IMR-90 (cell line): ENCODE results near the gene TNFAIP8L1. TPM values are rescaled to one million over a fixed set of nuclear protein-coding genes. Genes with fewer than 3 reads are reported as not detected.

ENCODE experiments used
- ATAC-seq: fragments of 200-7000 bp; cut with Tn5 transposase; 2 replicates; pipeline ENCODE4 v1.9.1; 2020; ENCODE audit warnings: low read depth, mild to moderate bottlenecking, moderate library complexity
- BruUV-seq: library from RNA; stranded (reverse); fragments of 400-500 nt; replicated peaks from 2 replicates; lab custom pipeline; 2021; lab: Mats Ljungman, UMichigan
- CTCF ChIA-PET: fragments of 300-600 bp; formaldehyde crosslinking; extraction: SDS; loops from one replicate; lab custom pipeline; 2021; ENCODE audit warnings: antibody characterized with exemption; lab: Yijun Ruan, JAX
- POLR2A ChIA-PET: fragments of 300-600 bp; sonication (Branson Sonifier 250); formaldehyde crosslinking; loops from one replicate; lab custom pipeline; 2022; ENCODE audit warnings: antibody characterized with exemption; ENCODE audit not compliant: unreplicated experiment; lab: Charles Lee
- DNase-seq: peaks from one replicate; pipeline ENCODE4 v3.0.0; 2013
- H2AFZ ChIP-seq: replicated peaks from 2 replicates; pipeline ENCODE3; 2013; ENCODE audit warnings: low read length, mild to moderate bottlenecking; ENCODE audit not compliant: poor library complexity
- H2AK5ac ChIP-seq: 2 replicates; pipeline ENCODE4 v1.6.1; 2013; ENCODE audit warnings: low read depth, low read length, inconsistent platforms
- H2AK9ac ChIP-seq: replicated peaks from 2 replicates; pipeline ENCODE3; 2013; ENCODE audit warnings: mild to moderate bottlenecking, low read depth, low read length, moderate library complexity; ENCODE audit not compliant: poor library complexity
- H2BK120ac ChIP-seq: 2 replicates; pipeline ENCODE4 v1.6.1; 2013; ENCODE audit warnings: low read depth, low read length, inconsistent platforms
- H2BK15ac ChIP-seq: 3 replicates; pipeline ENCODE4 v1.6.1; 2013; ENCODE audit warnings: low read depth, low read length, inconsistent platforms
- H2BK20ac ChIP-seq: 2 replicates; pipeline ENCODE4 v1.6.1; 2013; ENCODE audit warnings: low read depth, mild to moderate bottlenecking, inconsistent platforms, low read length, moderate library complexity
- H2BK5ac ChIP-seq: 2 replicates; pipeline ENCODE4 v1.6.1; 2013; ENCODE audit warnings: mild to moderate bottlenecking, low read depth, low read length, inconsistent platforms; ENCODE audit not compliant: poor library complexity, severe bottlenecking
- H3K14ac ChIP-seq: replicated peaks from 2 replicates; pipeline ENCODE4 v1.6.1; 2013; ENCODE audit warnings: low read depth, low read length, inconsistent platforms
- H3K18ac ChIP-seq: 2 replicates; pipeline ENCODE4 v1.6.1; 2013; ENCODE audit warnings: low read depth, low read length, control low read depth
- H3K23ac ChIP-seq: 2 replicates; pipeline ENCODE4 v1.6.1; 2013; ENCODE audit warnings: low read depth, low read length, inconsistent platforms
- H3K27ac ChIP-seq: 2 replicates; pipeline ENCODE4 v1.5.1; 2013; ENCODE audit warnings: mild to moderate bottlenecking, control low read depth, low read length; ENCODE audit not compliant: insufficient read depth
- H3K27me3 ChIP-seq: 2 replicates; pipeline ENCODE4 v1.6.1; 2013; ENCODE audit warnings: low read length; ENCODE audit not compliant: control insufficient read depth, insufficient read depth
- H3K36me3 ChIP-seq: 2 replicates; pipeline ENCODE4 v1.6.1; 2013; ENCODE audit warnings: low read length, mixed read lengths; ENCODE audit not compliant: control insufficient read depth, insufficient read depth
- H3K4ac ChIP-seq: 2 replicates; pipeline ENCODE4 v1.6.1; 2013; ENCODE audit warnings: low read depth, low read length, inconsistent platforms
- H3K4me1 ChIP-seq: 2 replicates; pipeline ENCODE4 v1.6.1; 2013; ENCODE audit warnings: low read length, mixed read lengths; ENCODE audit not compliant: control insufficient read depth, insufficient read depth
- H3K4me2 ChIP-seq: 2 replicates; pipeline ENCODE4 v1.6.1; 2013; ENCODE audit warnings: low read depth, mild to moderate bottlenecking, control low read depth, low read length, moderate library complexity
- H3K4me3 ChIP-seq: 2 replicates; pipeline ENCODE4 v1.5.1; 2013; ENCODE audit warnings: low read depth, mild to moderate bottlenecking, control low read depth, low read length, moderate library complexity; ENCODE audit not compliant: insufficient read depth
- H3K56ac ChIP-seq: 2 replicates; pipeline ENCODE4 v1.6.1; 2013; ENCODE audit warnings: low read length, inconsistent platforms; ENCODE audit not compliant: insufficient read depth; ENCODE audit errors: extremely low read depth
- H3K79me1 ChIP-seq, 2 experiments: 2 replicates each; pipeline ENCODE4 v1.6.1; 2013; ENCODE audit warnings: low read length in 2 of 2, inconsistent platforms in 1 of 2, low read depth in 1 of 2
- H3K9ac ChIP-seq: 2 replicates; pipeline ENCODE4 v1.6.1; 2013; ENCODE audit warnings: low read depth, low read length, control low read depth
- H3K9me1 ChIP-seq: 2 replicates; pipeline ENCODE4 v1.6.1; 2013; ENCODE audit warnings: low read length, inconsistent platforms; ENCODE audit not compliant: insufficient read depth
- H3K9me3 ChIP-seq: 2 replicates; pipeline ENCODE4 v1.6.1; 2013; ENCODE audit warnings: low read length; ENCODE audit not compliant: control insufficient read depth, insufficient read depth
- H4K20me1 ChIP-seq: 2 replicates; pipeline ENCODE4 v1.6.1; 2013; ENCODE audit warnings: low read length, inconsistent platforms; ENCODE audit not compliant: insufficient read depth
- H4K5ac ChIP-seq: 2 replicates; pipeline ENCODE4 v1.6.1; 2013; ENCODE audit warnings: mild to moderate bottlenecking, low read depth, low read length, control low read depth
- H4K8ac ChIP-seq, 2 experiments: 2 replicates each; pipeline ENCODE4 v1.6.1; 2013; ENCODE audit warnings: low read depth in 2 of 2, low read length in 2 of 2, control low read depth in 1 of 2, inconsistent platforms in 1 of 2
- H4K91ac ChIP-seq: 2 replicates; pipeline ENCODE4 v1.6.1; 2013; ENCODE audit warnings: low read depth, low read length, inconsistent platforms; ENCODE audit not compliant: insufficient read depth
- BHLHE40 ChIP-seq: fragments of 150-350 bp; IDR thresholded peaks from 2 replicates; pipeline ENCODE4 v1.6.1; 2016; ENCODE audit warnings: mild to moderate bottlenecking, low read depth, low read length
- CEBPB ChIP-seq: IDR thresholded peaks from 2 replicates; pipeline ENCODE4 v1.6.1; 2012; ENCODE audit warnings: low read depth, low read length, improper control_type of control experiment
- whole genome bisulfite sequencing, 2 experiments: methylation state at CpG; one replicate each; pipeline versions ENCODE4 v1.1.5 to v1.1.7; 2013; ENCODE audit warnings: missing lambda C conversion rate in 2 of 2; ENCODE audit not compliant: insufficient read length in 1 of 2; ENCODE audit errors: extremely low coverage in 2 of 2; 5-methylcytosine and 5-hydroxymethylcytosine counted together
- dilution Hi-C: fragments of 300-500 bp; cut with HindIII; formaldehyde crosslinking; loops from one replicate; pipeline ENCODE4 v1.14.3; 2018; ENCODE audit warnings: low sequenced_read_pairs; ENCODE audit not compliant: unreplicated experiment
- in situ Hi-C: fragments of 300-500 bp; cut with MboI; formaldehyde crosslinking; loops from 3 replicates; pipeline ENCODE4 v1.14.3; 2019; ENCODE audit warnings: low sequenced_read_pairs, inconsistent platforms, mixed read lengths
- intact Hi-C: fragments of 100-400 bp; cut with micrococcal nuclease; formaldehyde crosslinking; loops from 2 replicates; pipeline ENCODE4 v1.10.0; 2022
- polyA plus RNA-seq, 3 experiments: library from polyadenylated mRNA; depleted of rRNA; stranded (reverse); fragments of >200 nt; gene quantifications; 2 replicates each; pipeline ENCODE4 v1.2.3, GENCODE V29; 2012; ENCODE audit warnings: low replicate concordance in 1 of 3
- total RNA-seq: library from RNA; depleted of rRNA; stranded (reverse); fragments of >200 nt; gene quantifications from 2 replicates; pipeline ENCODE4 v1.2.3, GENCODE V29; 2012
- TF ChIP-seq, protein P1 (sequence below): fragments of 150-350 bp; IDR thresholded peaks from 2 replicates; pipeline ENCODE4 v1.6.1; 2017; ENCODE audit warnings: mild to moderate bottlenecking, antibody characterized with exemption, low read length, low read depth
- TF ChIP-seq, protein P2 (sequence below): conservative IDR thresholded peaks from 2 replicates; pipeline ENCODE4 v1.5.1; 2012; ENCODE audit warnings: mild to moderate bottlenecking, low read depth, low read length, improper control_type of control experiment

TNFAIP8L1 gene
- total and polyA plus RNA-seq, 2 of the 4 experiments (the other 2 are of a cell fraction): 2.5 to 6.0 TPM

DNA sequence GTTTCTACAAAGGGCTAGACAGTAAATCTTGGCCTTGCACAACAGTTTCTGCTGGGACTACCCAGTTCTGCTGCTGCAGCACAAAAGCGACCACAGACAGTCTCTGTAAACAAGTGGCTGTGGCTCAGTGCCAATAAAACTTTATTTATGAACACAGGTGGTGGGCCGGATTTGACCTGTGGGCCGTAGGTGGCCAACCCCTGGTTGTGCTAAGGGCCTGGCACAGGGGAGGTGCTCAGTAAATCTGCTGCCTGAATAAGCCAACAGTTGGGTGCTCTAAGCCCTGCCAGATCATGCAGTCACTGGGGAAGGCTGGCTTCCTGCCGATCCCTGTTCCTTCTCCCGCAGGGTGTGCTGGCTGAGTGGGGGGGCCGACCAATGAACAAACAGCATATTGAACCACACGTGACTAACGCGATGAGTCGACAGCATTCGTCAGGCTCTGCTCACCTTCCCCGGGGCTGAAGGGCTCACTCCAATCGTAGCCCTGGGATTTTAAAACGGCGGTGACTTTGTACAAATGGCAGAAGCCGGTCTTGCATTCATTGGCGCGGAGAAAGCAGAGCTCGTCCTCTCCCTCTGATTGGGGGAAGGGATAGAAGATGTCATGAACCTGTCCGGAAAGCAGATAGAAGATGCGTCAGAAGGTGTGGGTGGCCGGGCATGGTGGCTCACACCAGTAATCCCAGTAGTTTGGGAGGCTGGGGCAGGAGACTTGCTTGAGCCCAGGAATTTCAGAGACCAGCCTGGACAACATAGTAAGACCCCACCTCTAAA is 55.1 kb downstream of the TNFAIP8L1 start:
- H3K27ac ChIP-seq: peak overlapping the region; percentile 47
- H2AFZ ChIP-seq: peak overlapping the region; percentile 18
- dilution Hi-C loops (no loop called here), in situ Hi-C loops (no loop called here), intact Hi-C loops (no loop called here)
- H3K9ac ChIP-seq: no peak overlapping the region
- no peak overlapping the region; the same call in 2 of the 3 replicates for H2BK15ac ChIP-seq
- no peak overlapping the region for H3K4me2 ChIP-seq
- H3K36me3 ChIP-seq: peaks cover 70% of the 10 kb centered on the region
- 79% methylated on average over 8 of the region's 22 CpGs; no CpG with 5 or more reads in 1 of the 2 experiments for WGBS, 2 experiments
- peaks cover 0 to 32% of the 10 kb centered on the region in 2 experiments; a peak in 3 of 4 replicates for H3K79me1 ChIP-seq
- H3K4me1 ChIP-seq: peaks cover 14% of the 10 kb centered on the region
- DNase-seq: peak; percentile 94
- H3K23ac ChIP-seq: no peak overlapping the region
- POLR2A ChIA-PET: no interaction called here
- H3K56ac ChIP-seq: peak overlapping the region; percentile 26; the same call in 1 of the 2 replicates
- H3K14ac ChIP-seq: peak overlapping the region; percentile 60; the same call in 1 of the 2 replicates
- peak overlapping the region; percentile 49; the same call in 1 of the 2 replicates for H4K91ac ChIP-seq
- peak; percentile 63 for ATAC-seq
- no peak overlapping the region for H2BK20ac ChIP-seq
- no peak overlapping the region for H3K4me3 ChIP-seq
- peaks cover 6% of the 10 kb centered on the region; the same call in 1 of the 2 replicates for H4K20me1 ChIP-seq
- no peaks in the 10 kb centered on the region for H3K27me3 ChIP-seq
- BruUV-seq: no TSS peak
- peak overlapping the region; percentile 70 for H2AK9ac ChIP-seq
- H3K9me1 ChIP-seq: peaks cover 18% of the 10 kb centered on the region
- no peak overlapping the region for H3K18ac ChIP-seq
- peak overlapping the region; percentile 42 to 81; a peak in 2 of 4 replicates for H4K8ac ChIP-seq
- CTCF ChIA-PET: no interaction called here
- peak overlapping the region; percentile 39; the same call in 1 of the 2 replicates for H2BK120ac ChIP-seq
- TF ChIP-seq CEBPB: 0 out of 2 replicates have a peak, but pooled peaks have one; percentile 24
- TF ChIP-seq, protein P1, sequence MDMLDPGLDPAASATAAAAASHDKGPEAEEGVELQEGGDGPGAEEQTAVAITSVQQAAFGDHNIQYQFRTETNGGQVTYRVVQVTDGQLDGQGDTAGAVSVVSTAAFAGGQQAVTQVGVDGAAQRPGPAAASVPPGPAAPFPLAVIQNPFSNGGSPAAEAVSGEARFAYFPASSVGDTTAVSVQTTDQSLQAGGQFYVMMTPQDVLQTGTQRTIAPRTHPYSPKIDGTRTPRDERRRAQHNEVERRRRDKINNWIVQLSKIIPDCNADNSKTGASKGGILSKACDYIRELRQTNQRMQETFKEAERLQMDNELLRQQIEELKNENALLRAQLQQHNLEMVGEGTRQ: peak; percentile 89
- TF ChIP-seq, protein P2, sequence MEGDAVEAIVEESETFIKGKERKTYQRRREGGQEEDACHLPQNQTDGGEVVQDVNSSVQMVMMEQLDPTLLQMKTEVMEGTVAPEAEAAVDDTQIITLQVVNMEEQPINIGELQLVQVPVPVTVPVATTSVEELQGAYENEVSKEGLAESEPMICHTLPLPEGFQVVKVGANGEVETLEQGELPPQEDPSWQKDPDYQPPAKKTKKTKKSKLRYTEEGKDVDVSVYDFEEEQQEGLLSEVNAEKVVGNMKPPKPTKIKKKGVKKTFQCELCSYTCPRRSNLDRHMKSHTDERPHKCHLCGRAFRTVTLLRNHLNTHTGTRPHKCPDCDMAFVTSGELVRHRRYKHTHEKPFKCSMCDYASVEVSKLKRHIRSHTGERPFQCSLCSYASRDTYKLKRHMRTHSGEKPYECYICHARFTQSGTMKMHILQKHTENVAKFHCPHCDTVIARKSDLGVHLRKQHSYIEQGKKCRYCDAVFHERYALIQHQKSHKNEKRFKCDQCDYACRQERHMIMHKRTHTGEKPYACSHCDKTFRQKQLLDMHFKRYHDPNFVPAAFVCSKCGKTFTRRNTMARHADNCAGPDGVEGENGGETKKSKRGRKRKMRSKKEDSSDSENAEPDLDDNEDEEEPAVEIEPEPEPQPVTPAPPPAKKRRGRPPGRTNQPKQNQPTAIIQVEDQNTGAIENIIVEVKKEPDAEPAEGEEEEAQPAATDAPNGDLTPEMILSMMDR: no peak
- peak; percentile 85 for TF ChIP-seq BHLHE40
- peak overlapping the region; percentile 5; the same call in 1 of the 2 replicates for H4K5ac ChIP-seq
- H3K4ac ChIP-seq: peak overlapping the region; percentile 83
- H2AK5ac ChIP-seq: peak overlapping the region; percentile 90; the same call in 1 of the 2 replicates
- H2BK5ac ChIP-seq: peak overlapping the region; percentile 88
- no peaks in the 10 kb centered on the region for H3K9me3 ChIP-seq
